GM18526 (cell line): ENCODE measurements around the gene SLITRK2.

Experiments used
- POLR2A ChIP-seq: IDR thresholded peaks from 3 replicates; pipeline ENCODE4 v1.6.1; 2011; ENCODE audit not compliant: insufficient read length; ENCODE audit errors: extremely low read depth

SLITRK2 gene

DNA sequence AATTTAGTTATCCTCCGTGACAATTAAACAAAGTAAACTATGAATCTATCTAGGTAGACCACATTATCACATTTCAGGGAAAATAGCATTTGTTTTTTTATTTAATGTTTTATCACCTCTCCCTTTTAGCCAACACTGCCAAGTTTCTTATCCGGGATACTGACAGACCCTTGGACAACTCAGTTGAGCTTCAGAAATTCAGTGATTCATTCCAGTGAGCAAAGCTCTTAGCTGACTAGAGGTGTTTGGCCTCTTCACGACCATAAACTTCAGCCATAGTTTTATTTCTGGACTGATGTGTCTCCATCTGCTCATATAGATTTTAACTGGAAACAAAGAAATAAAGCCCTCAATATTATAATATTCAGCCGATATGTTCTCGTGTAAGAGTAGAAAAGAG is 15.2 kb downstream of the SLITRK2 start:
- no peak for TF ChIP-seq POLR2A

DNA sequence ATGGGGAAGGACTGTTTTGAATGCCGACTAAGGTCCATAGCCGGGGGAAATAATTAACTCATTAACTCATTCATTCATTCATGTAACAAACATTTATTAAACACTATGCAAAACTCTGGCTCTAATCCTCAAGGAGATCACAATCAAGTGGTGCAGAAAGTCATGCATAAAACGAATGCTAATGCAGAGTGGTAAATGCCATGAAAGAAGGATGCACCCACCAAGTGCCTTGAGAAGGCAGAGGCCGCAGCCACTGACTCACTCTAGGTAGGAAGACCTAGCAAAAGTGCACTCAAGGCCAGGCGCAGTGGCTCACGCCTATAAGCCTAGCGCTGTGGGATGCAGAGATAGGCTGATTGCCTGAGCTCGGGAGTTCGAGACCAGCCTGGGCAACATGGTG is 22.9 kb downstream of the SLITRK2 start:
- TF ChIP-seq POLR2A, result no peak

DNA sequence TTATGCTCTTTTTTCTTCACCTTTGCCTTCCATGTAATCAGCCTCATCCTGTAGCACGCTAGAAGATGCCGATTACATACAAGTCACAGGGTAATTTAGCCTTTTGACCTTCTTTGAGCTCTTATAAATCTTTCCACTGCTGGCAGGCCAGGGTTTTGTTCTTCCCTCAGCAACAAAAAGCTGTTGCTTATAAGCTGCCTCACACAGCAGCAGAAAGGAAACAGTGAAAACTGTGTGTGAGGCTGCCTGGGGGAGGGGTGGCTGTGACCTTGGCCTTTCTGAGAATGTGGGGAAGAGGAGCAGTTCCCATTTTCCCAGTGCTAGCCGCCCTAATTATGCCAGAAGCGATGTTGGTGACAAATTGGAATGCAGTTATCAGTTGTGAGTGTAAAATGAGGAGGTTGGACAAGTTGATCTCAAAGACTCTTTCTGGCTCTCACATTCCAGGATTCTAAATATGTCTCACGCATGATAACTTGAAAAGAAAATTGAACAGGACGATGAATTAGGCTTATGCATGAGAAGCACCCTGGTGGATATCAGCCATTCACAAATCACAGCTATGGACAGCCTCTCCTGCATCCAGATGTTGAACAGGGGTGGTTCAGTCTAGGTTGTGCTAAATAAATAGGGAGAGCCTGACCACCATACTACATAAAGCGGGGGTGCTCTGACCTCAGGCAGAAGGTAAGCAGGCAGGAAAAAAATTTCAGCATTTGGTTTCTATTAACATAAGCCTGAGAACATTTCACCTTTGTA is 25.7 kb downstream of the SLITRK2 start:
- no peak for TF ChIP-seq POLR2A

DNA sequence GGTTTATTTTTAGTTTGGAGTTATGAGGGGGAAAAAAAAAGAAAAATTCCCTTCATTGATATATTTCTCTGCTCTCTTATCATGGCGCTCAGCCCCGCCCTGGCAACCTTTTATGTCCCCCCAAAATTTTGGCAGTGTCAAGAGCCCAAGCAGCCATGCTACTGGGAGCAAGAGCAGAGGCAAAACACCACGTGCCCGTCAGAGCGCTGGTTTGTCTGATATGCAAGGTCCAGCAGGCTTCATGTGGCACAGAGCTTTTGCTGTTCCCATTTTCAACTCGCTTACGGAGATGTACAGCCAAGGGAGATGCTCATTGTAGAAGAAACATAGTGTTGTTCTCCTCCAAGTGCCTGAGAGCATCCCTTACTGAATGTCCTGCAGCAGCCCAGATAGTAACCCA is 27.3 kb downstream of the SLITRK2 start:
- no peak for TF ChIP-seq POLR2A

DNA sequence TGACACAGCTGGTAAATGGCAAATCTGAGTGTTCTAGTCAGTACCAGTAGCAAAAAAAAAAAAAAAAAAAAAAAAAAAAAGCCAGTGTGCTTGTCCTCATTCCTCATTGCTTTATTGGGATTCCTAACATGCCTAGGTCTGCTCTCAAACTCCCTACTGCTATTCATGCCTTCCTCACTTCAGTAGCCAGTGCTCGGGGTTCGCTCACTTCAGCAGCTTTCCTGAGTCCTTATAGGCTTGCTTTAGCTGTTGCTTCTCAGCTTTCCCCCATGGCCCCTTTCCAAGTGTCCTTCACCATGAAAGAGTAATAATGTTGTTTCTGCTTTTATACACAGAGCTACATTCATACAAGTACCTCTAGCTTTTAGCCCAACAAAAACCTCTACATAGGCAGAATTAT is 30.8 kb downstream of the SLITRK2 start:
- TF ChIP-seq POLR2A, result no peak

DNA sequence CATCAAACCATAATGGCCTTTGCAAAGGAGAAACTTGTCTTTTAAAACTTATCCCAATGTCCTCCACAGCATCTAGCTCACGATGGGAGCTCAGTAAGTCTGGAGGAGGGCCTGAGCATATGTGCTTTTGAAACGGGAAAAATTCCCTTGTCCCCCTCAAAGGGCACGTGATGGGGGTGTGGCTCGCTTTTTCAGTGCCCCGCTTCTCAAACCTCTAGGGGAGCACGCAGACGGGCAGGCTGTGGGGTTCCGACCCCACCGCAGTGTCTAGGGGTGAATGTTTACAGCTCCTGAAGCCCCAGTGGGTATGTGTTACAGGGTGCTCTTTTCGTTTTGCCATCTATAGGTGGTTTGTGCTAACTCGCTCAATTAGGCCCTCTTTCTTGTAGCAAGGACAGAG is 31.2 kb downstream of the SLITRK2 start:
- TF ChIP-seq POLR2A, result no peak

DNA sequence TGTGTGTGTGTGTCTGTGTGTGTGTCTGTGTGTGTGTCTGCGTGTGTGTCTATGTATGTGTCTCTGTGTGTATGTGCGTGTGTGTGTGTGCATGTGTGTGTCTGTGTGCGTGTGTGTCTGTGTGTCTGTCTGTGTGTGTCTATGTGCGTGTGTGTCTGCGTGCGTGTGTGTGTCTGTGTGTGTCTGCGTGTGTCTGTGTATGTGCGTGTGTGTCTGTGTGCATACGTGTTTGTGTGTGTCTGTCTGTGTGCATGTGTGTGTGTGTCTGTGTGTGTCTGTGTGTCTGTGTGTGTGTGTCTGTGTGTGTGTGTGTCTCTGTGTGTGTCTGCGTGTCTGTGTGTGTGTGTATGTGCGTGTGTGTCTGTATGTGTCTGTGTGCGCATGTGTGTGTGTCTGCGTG is 35.6 kb downstream of the SLITRK2 start:
- TF ChIP-seq POLR2A, result no peak

DNA sequence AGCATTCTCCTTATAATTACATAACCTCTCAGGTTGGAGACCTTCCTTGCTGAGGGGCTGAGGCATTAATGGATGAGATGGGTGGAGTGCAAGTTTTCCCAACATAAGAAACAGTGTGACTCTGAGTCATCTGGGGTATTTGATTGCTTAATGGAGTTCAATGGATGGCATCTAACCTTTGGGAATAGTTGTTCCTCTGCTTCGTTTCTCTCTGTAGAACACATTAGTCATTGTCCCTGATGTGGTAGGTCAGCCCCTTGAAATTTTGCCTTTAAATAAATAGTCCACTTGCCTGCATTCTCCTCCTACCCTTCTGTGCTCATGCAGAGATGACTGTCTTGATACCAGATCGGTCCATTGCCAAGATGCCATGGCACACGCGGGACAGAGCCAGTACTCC is 38.6 kb downstream of the SLITRK2 start:
- TF ChIP-seq POLR2A, result no peak

DNA sequence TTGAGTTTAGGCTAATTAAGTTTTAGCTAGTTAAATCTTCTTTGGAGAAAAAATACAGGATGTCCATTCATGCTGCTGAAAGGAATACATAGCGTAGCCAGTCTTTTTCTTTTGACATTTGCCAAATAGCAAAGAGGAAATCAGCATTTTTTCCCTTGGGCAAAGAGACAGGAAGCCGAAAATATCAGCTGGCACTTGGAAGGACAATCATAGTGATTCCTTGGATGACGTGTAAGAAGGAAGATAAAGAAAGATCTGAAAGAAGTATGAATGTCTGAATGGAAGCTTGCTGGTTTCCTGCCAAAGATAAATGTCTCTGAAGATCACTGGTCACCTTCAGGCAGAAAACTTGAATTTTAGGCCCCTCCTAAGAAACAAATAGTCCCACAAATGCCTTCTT is 44.2 kb downstream of the SLITRK2 start:
- TF ChIP-seq POLR2A, result no peak

DNA sequence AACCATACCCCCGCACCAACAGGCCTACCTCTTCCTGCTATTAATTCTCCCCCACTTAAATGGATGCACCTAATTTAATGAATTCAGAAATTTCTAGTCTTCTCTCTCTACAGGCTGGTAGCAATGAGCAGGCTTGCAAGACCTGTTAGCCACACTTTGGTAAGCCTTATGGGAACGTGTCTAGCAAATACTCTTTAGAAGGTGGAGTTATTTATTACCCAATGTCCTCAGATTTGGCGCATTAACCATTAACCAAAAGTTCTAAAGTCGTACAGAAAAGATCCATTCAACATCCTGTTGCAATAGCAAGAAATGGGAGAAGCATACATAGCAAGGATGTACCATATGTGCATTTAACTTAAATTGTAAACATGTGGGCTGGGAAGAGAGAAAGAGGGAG is 47.5 kb downstream of the SLITRK2 start:
- no peak for TF ChIP-seq POLR2A
